ENCODE measurements around the gene KCND3.

GRCh38 chr1:111971396-111971795, 18.1 kb downstream of the KCND3 start:
- TF ChIP-seq, protein P1, sequence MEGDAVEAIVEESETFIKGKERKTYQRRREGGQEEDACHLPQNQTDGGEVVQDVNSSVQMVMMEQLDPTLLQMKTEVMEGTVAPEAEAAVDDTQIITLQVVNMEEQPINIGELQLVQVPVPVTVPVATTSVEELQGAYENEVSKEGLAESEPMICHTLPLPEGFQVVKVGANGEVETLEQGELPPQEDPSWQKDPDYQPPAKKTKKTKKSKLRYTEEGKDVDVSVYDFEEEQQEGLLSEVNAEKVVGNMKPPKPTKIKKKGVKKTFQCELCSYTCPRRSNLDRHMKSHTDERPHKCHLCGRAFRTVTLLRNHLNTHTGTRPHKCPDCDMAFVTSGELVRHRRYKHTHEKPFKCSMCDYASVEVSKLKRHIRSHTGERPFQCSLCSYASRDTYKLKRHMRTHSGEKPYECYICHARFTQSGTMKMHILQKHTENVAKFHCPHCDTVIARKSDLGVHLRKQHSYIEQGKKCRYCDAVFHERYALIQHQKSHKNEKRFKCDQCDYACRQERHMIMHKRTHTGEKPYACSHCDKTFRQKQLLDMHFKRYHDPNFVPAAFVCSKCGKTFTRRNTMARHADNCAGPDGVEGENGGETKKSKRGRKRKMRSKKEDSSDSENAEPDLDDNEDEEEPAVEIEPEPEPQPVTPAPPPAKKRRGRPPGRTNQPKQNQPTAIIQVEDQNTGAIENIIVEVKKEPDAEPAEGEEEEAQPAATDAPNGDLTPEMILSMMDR (IDR thresholded peaks at IDR 0.05; ENCODE audit: insufficient read depth, low read length), result no peak
- TF ChIP-seq POLR2AphosphoS5 (IDR thresholded peaks at IDR 0.05; ENCODE audit: low read depth), result no peak
- TF ChIP-seq GABPA (IDR thresholded peaks at IDR 0.05; ENCODE audit: low read depth), result no peak
- TF ChIP-seq, protein P2, sequence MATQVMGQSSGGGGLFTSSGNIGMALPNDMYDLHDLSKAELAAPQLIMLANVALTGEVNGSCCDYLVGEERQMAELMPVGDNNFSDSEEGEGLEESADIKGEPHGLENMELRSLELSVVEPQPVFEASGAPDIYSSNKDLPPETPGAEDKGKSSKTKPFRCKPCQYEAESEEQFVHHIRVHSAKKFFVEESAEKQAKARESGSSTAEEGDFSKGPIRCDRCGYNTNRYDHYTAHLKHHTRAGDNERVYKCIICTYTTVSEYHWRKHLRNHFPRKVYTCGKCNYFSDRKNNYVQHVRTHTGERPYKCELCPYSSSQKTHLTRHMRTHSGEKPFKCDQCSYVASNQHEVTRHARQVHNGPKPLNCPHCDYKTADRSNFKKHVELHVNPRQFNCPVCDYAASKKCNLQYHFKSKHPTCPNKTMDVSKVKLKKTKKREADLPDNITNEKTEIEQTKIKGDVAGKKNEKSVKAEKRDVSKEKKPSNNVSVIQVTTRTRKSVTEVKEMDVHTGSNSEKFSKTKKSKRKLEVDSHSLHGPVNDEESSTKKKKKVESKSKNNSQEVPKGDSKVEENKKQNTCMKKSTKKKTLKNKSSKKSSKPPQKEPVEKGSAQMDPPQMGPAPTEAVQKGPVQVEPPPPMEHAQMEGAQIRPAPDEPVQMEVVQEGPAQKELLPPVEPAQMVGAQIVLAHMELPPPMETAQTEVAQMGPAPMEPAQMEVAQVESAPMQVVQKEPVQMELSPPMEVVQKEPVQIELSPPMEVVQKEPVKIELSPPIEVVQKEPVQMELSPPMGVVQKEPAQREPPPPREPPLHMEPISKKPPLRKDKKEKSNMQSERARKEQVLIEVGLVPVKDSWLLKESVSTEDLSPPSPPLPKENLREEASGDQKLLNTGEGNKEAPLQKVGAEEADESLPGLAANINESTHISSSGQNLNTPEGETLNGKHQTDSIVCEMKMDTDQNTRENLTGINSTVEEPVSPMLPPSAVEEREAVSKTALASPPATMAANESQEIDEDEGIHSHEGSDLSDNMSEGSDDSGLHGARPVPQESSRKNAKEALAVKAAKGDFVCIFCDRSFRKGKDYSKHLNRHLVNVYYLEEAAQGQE (IDR thresholded peaks at IDR 0.05; ENCODE audit: insufficient replicate concordance, low read depth), result no peak
- no peak for TF ChIP-seq SPI1 (IDR thresholded peaks at IDR 0.05; ENCODE audit: borderline replicate concordance, low read depth)
